Medulla oblongata (tissue), 1 donor: ENCODE data around the gene GMPPA.

ENCODE experiments used
- DNase-seq: peaks from one replicate; pipeline ENCODE4 v3.0.0-alpha.2; 2015; ENCODE audit errors: extremely low spot score

The GMPPA gene

GRCh38 chr2:219521066-219521880, 22.6 kb downstream of the GMPPA start:
- DNase-seq = no peak

- DNase-seq = no peak
These were observed 23.7 kb downstream of the GMPPA start for GRCh38 chr2:219522111-219523030.

DNA sequence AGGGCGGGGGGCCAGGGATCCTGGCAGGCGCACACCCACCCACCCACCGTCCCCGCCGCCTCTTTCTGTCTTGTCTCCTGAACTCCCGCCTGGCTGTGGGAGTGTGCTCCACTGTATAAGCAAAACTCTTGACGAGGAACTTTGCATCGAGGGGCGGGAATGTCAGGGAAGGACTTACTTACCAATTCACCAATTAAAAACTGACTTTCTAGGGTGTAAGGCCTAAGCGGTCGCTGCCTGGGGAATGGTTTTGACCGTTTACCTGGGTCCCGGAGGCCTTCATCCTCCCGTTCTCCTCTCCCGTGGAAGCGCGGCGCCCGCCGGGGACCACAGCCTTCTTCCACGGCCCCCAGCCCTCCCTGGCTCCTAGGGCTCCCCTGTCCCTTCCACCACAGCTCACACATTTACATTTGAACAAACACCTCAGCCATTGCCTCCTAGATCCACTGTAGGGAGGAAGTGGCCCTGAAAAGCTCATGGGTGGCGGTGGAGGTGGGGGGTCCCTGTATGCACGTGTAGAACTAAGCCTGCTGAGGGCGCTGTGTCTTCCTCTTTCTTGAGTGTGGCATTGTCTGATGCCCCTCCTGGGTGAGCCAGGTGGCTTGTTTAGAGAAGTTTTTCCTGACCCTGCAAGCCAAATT, 24.5 kb downstream of the GMPPA start:
- no peak for DNase-seq

- no peak for DNase-seq
These were observed 26.1 kb downstream of the GMPPA start for GRCh38 chr2:219524817-219525216.

DNA sequence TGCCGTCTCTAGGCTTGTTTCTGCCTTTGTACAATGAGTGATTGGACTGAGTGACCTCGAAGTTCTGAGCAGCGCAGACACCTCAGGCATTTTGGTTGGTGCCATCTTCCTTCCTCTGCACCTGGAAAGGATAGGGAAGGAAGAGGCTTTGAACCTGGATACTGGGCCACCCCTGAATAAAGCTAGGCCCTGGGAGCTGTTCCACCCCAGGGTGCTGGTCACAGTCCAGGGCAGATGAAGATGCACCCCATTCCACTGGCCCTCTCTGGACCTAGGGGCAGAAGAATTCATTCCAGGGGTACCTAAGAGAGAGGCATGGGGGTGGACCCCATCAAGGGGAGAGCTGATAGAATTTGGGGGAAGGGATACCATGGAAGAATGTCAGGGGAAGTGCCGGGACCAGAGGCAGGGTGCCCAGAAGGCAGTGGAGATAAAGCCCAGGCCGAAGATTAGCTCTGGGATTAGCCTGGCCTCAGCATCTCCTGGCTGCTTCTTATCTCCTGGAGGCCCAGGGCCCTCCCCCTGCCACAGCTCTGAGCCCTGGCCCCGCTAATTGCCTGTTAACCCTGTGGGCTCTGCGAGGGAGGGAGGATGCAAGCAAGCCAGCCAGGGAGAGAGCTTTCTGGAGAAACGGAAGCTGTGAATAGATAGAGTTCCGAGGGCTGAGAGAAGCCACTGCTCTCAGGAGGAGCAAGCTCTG, 27.0 kb downstream of the GMPPA start:
- no peak for DNase-seq

DNA sequence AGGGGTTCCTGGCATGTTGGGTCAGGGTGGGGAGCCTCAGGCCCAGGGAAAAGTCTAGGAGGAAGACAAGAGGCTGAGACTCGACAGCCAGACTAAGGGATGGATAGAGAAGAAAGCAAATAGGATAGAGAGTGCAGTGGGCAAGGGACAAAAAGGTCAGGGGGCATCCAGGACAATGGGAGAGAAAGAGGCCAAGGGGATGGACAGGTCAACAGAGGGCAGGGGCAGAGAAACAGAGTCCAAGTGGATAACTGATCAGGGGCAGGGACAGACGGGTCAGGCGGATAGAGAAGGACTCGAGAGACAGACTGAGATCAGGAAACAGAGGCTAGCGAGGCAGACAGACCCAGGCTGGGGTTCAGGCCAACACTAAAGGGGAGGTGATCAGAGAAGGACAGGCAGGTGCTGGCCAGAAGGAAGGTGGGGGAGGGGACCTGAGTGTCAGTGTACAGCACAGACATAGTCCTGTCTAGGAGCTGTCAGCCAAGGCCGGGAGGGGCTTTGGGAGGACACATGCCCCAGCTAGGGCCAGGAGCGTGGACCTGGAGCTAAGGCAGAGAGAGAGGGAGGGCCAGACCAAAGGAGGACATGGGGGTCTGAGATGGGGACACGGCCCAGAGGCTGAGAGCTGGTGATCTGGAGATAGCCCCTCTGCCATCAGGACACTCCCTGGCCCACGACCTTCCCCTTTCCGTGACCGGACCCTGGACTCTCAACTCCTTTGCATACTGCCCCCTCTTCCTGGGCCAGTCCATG, 27.8 kb downstream of the GMPPA start:
- no peak for DNase-seq

DNA sequence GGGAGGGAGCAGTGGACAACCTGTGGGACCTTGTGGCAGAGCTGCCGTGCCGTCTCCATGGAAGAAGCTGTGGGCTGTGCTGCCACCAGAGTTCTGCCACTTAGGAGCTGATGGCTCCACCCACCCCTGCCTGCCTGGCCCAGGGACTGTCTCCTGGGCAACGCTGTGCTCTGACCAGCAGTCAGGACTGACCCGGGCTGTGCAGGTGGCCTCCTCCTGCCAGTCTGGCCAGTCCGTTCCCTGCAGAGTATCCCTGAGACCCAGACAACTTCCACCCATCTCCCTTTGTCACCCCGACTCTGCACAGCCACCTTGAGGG, 28.3 kb downstream of the GMPPA start:
- no peak for DNase-seq

- no peak for DNase-seq
These were observed 28.8 kb downstream of the GMPPA start for GRCh38 chr2:219527472-219527871.

- peak; percentile 91 for DNase-seq
These were observed 31.6 kb downstream of the GMPPA start for GRCh38 chr2:219530048-219530963.

GRCh38 chr2:219531639-219532377, 33.1 kb downstream of the GMPPA start:
- no peak for DNase-seq

- no peak for DNase-seq
These were observed 33.6 kb downstream of the GMPPA start for GRCh38 chr2:219532378-219532649.

- no peak for DNase-seq
These were observed 35.4 kb downstream of the GMPPA start for GRCh38 chr2:219533930-219534661.

- DNase-seq = no peak
These were observed 37.7 kb downstream of the GMPPA start for GRCh38 chr2:219536425-219536824.

- DNase-seq = no peak
These were observed 38.3 kb downstream of the GMPPA start for GRCh38 chr2:219536967-219537366.

- DNase-seq = peak; percentile 43
These were observed 39.2 kb downstream of the GMPPA start for GRCh38 chr2:219537657-219538488.

DNA sequence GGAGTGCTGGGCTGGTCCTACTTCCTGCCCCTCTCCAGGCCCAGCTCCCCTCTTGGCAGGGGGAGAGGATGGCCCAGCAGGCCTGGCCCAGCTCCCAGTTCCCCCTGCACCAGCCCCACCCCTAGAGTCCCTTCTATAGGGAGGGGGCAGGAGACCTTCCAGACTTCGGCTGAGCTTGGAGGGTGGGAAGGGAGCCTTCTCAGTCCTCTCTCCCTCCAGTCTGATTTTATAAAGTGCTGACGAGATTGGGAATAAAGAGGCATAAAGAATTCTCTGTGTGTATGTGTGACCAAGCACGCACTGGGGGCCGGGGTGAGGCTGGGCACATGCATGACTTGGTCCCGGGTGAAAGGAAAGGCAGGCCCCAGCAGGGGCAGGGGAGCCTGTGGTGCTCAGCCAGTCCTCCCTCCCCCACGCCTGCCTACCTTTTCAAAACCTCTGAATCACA, 39.8 kb downstream of the GMPPA start:
- DNase-seq = peak; percentile 38

DNA sequence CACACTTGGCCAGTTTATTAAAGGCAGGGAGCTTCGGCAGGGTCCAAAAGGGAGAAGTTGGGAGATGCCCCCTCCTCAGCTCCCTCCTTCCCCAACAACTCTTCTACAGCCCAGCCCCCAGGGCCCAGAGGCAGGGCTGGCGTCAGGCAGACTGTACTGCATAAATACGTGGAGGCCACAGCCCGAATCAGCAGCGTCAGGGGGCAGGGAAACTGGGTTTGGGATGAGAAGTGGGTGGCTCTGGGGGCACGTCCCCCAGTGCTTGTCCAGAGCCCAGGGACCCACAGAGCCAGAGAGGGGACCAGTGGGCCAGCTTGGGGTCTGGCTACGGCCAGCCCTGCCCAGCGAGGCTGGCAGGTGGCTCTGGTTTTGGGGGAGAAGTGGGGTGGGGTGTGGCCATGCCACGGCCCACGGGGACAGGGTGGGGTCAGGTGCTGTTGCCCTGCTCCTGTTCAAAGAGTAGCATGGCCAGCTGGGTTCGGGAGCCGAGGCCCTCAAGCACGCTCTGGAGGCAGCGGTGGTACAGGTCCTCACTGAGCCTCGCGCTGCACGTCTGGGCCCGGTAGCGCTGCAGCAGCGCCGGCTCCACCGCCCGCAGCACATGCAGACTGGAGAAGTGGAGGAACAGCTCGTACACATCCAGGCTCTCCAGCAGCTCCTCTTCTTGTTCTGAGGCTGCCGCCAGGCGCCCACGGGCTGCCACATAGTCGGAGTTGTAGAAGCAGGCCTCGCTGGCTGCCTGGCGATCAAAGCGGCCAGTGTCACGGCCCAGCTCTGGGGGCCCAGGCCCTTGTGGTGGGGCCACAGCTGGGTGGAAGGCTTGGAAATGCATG, 40.5 kb downstream of the GMPPA start:
- DNase-seq = no peak
